GM18520 (cell line): ENCODE measurements around the gene KRTAP9-3.
"Not testable (repeated sequence)": the region's sequence is repeated elsewhere in the genome, so short reads cannot be mapped to it uniquely, and the experiment has no call there.

Source experiments
- ATAC-seq: cut with Tn5 transposase; IDR thresholded peaks from one replicate; pipeline ENCODE4 v1.9.1; 2021; ENCODE audit not compliant: unreplicated experiment

Gene KRTAP9-3

GRCh38 chr17:41249637-41250240 lies 17.5 kb downstream of the KRTAP9-3 start, which contains the start of gene KRTAP9-4:
TSS of gene KRTAP9-4 (plus strand) at chr17:41249687. CDS start at chr17:41249721, 34 bp downstream.
- not testable (repeated sequence) for ATAC-seq

DNA sequence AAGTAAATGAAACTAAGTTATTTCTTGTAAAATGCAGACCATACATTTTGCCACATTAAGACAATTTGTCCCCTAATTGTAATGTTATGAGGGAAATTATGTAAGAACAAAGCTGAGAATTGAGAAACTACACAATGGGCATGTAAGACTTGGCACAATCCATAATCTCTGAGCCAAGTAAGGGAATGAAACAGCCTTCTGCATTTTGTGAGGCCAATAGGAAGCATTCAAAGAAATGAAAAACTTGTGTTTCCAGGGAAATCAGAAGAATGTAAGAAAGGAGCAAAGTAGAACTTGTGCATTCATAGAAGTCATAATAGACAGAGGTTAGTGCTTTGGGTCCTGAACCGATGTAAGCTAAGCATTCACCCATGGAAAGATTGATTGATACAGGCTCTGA lies 19.0 kb downstream of the KRTAP9-3 start:
- ATAC-seq: no peak

DNA sequence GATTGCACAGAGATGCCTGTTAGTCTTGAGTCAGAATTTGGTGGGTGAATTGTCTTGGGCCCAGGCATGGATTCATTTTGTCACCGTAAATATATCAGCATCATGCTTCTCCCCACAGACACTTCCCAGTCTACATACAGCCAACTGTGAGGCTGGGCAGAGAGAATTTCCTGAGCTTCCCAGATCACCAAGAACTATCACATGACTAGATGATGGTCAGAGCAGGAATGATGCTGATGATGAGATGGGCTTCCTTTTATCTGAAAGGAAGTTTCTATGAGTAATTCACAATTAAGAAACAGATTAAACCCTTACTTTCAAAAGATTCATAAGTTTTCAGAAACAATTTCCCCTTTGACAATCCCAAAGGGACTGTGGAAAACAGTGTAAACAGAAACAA lies 22.6 kb downstream of the KRTAP9-3 start:
- ATAC-seq: no peak

DNA sequence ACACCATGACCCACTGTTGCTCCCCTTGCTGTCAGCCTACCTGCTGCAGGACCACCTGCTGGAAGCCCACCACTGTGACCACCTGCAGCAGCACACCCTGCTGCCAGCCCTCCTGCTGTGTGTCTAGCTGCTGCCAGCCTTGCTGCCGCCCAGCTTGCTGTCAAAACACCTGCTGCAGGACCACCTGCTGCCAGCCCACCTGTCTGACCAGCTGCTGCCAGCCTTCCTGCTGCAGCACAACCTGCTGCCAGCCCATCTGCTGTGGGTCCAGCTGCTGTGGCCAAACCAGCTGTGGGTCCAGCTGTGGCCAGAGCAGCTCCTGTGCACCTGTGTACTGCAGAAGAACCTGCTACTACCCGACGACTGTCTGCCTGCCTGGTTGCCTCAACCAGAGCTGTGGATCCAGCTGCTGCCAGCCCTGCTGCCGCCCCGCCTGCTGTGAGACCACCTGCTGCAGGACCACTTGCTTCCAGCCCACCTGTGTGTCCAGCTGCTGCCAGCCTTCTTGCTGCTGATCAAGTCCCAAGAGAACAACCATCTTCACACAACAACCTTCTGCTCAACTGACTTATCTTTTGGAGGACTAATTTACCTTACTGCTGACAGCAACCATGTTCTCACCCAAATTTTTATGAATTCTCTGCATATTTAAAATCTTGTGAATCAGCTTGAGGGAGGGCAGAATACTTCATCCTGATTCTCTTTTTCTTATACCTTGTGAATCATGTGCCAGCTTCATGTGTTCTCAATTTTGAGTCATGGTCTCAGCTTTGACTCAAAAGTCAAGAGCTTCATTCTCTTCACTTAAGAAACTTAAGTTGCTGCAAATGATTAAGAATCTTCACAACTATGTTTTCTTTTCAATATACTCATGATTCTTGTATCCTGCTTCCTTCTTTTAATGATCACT lies 23.4 kb downstream of the KRTAP9-3 start, which contains the start of gene KRTAP9-9:
TSS of gene KRTAP9-9 (plus strand) at position 4 of the 910 bp plus-strand sequence.
- not testable (repeated sequence) for ATAC-seq

- no peak for ATAC-seq
Observed at GRCh38 chr17:41256291-41256685, 24.0 kb downstream of the KRTAP9-3 start.

GRCh38 chr17:41258406-41258805 lies 26.2 kb downstream of the KRTAP9-3 start:
- ATAC-seq: no peak

- ATAC-seq: no peak
Observed at GRCh38 chr17:41263212-41263611, 31.0 kb downstream of the KRTAP9-3 start.

DNA sequence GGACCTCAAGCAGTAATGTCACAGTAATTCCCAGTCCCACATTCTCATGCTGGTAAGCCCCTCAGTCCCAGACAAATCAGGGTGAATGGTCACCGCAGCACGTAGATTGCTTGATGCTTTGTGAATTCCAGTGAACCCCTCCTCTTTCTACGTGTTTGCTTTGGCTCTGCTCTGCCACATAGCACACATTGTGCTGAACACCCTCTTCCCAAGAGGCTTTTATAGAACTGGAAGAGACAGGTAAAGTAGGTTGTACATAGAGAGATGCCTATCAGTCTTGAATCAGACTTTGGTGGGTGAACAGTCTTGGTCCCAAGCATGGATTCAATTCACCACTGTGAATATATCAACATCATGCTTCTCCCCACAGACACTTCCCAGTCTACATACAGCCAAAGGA lies 32.4 kb downstream of the KRTAP9-3 start:
- ATAC-seq: no peak

- no peak for ATAC-seq
Observed at GRCh38 chr17:41265078-41265477, 32.8 kb downstream of the KRTAP9-3 start, which contains the start of gene KRTAP9-6. TSS of gene KRTAP9-6 (plus strand) at chr17:41265378. CDS start at chr17:41265378, 0 bp downstream.

DNA sequence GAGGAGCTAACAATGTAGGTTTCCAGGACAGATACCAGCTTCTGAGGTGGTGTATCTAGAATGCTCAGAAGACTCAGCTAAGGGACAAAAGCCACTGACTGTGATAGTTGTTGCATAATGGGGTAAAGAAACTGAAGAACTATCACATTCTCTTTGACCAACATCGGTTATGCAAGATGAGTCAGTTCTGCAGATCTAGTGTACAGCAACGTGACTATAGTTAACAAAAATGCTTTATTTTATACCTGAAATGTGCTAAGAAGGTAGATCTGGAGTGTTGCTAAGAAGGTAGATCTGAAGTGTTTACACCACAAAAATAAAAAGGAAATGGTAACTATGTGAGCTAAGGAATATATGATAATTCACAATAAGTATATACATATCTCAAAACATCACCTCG lies 35.5 kb downstream of the KRTAP9-3 start:
- ATAC-seq: no peak

DNA sequence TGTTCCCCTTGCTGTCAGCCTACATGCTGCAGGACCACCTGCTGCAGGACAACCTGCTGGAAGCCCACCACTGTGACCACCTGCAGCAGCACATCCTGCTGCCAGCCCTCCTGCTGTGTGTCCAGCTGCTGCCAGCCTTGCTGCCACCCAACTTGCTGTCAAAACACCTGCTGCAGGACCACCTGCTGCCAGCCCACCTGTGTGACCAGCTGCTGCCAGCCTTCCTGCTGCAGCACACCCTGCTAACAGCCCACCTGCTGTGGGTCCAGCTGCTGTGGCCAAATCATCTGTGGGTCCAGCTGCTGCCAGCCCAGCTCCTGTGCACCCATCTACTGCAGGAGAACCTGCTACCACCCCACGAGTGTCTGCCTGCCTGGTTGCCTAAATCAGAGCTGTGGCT lies 39.1 kb downstream of the KRTAP9-3 start:
- ATAC-seq: not testable (repeated sequence)

DNA sequence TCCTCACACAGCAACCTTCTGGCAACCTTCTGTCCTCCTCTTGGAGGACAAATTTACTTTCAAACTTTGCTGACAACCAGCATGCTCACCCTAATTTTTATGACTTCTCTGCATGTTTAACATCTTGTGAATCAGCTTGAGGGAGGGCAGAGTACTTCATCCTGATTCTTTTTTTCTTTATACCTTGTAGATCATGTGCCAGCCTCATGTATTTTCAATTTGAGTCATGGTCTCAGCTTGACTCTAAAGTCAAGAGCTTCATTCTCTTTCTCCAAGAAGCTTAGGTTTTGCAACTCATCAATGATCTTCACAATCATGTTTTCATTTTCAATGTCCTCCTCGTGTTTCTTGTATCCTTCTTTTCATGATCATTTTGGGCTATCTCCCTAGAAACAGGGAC lies 39.6 kb downstream of the KRTAP9-3 start:
- no peak for ATAC-seq

DNA sequence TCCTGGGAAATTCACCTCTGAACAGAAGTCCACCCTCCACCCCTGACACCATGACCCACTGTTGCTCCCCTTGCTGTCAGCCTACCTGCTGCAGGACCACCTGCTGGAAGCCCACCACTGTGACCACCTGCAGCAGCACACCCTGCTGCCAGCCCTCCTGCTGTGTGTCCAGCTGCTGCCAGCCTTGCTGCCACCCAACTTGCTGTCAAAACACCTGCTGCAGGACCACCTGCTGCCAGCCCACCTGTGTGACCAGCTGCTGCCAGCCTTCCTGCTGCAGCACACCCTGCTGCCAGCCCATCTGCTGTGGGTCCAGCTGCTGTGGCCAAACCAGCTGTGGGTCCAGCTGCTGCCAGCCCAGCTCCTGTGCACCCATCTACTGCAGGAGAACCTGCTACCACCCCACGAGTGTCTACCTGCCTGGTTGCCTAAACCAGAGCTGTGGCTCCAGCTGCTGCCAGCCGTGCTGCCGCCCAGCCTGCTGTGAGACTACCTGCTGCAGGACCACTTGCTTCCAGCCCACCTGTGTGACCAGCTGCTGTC lies 43.5 kb downstream of the KRTAP9-3 start, which contains the start of gene KRTAP9-7:
TSS of gene KRTAP9-7 (plus strand) at position 51 of the 543 bp plus-strand sequence. CDS start at position 51, 0 bp downstream.
- ATAC-seq: not testable (repeated sequence)

GRCh38 chr17:41278176-41278955 lies 46.1 kb downstream of the KRTAP9-3 start:
- ATAC-seq: no peak
